ENCODE results near the gene RAB35.

GRCh38 chr12:120095331-120095730, 21.2 kb downstream of the RAB35 start:
- TF ChIP-seq POLR2A (IDR thresholded peaks at IDR 0.05): no peak
- no peak for TF ChIP-seq CTCF (IDR thresholded peaks at IDR 0.05)

All from stomach (tissue), 4 donors.